SK-N-SH treated with all-trans-retinoic acid at 6 μM for 48 hours (cell line): ENCODE results near the gene CTTN.

ENCODE experiments used
- ATAC-seq: fragments of 200-7000 bp; cut with Tn5 transposase; 3 replicates; pipeline ENCODE4 v1.9.1; 2020; ENCODE audit warnings: mild to moderate bottlenecking, moderate library complexity
- ARNTL ChIP-seq: fragments of 450-650 bp; formaldehyde crosslinking; IDR thresholded peaks from 2 replicates; pipeline ENCODE4 v1.5.0; 2020; ENCODE audit warnings: low read depth, mild to moderate bottlenecking, moderate library complexity, borderline replicate concordance
- CREB5 ChIP-seq: fragments of 250-450 bp; sonication (Bioruptor Pico); IDR thresholded peaks from 2 replicates; pipeline ENCODE4 v1.5.1; 2020; ENCODE audit warnings: low read depth, mild to moderate bottlenecking, moderate library complexity
- CSDC2 ChIP-seq: fragments of 250-450 bp; sonication (Bioruptor Pico); IDR thresholded peaks from 2 replicates; pipeline ENCODE4 v1.5.0; 2020; ENCODE audit warnings: mild to moderate bottlenecking, moderate library complexity
- CSRNP3 ChIP-seq: fragments of 250-450 bp; sonication (Bioruptor Pico); IDR thresholded peaks from 2 replicates; pipeline ENCODE4 v1.5.1; 2021; ENCODE audit warnings: mild to moderate bottlenecking, moderate library complexity
- ESRRG ChIP-seq: fragments of 250-450 bp; sonication (Bioruptor Pico); IDR thresholded peaks from 2 replicates; pipeline ENCODE4 v1.6.1; 2021; ENCODE audit warnings: mild to moderate bottlenecking
- GLIS3 ChIP-seq: fragments of 250-450 bp; sonication (Bioruptor Pico); IDR thresholded peaks from 2 replicates; pipeline ENCODE4 v1.5.0; 2020; ENCODE audit warnings: mild to moderate bottlenecking, moderate library complexity
- ISL1 ChIP-seq: fragments of 250-450 bp; sonication (Bioruptor Pico); IDR thresholded peaks from 2 replicates; pipeline ENCODE4 v2.1.2; 2022; ENCODE audit warnings: mild to moderate bottlenecking, moderate library complexity
- OSR1 ChIP-seq: fragments of 250-450 bp; sonication (Bioruptor Pico); IDR thresholded peaks from 2 replicates; pipeline ENCODE4 v1.8.0; 2022; ENCODE audit warnings: moderate library complexity, mild to moderate bottlenecking, inconsistent platforms
- PATZ1 ChIP-seq: fragments of 250-450 bp; sonication (Bioruptor Pico); IDR thresholded peaks from 2 replicates; pipeline ENCODE4 v1.8.0; 2020; ENCODE audit warnings: mild to moderate bottlenecking, moderate library complexity, borderline replicate concordance
- POU6F1 ChIP-seq: fragments of 250-450 bp; sonication (Bioruptor Pico); IDR thresholded peaks from 2 replicates; pipeline ENCODE4 v1.8.0; 2021; ENCODE audit warnings: low read depth, mild to moderate bottlenecking, moderate library complexity, borderline replicate concordance
- PPARA ChIP-seq: fragments of 250-450 bp; sonication (Bioruptor Pico); IDR thresholded peaks from 2 replicates; pipeline ENCODE4 v1.5.0; 2020; ENCODE audit warnings: mild to moderate bottlenecking, borderline replicate concordance
- RARB ChIP-seq: fragments of 250-450 bp; sonication (Bioruptor Pico); IDR thresholded peaks from 2 replicates; pipeline ENCODE4 v1.8.0; 2021; ENCODE audit warnings: mild to moderate bottlenecking, moderate library complexity
- SNAI2 ChIP-seq: fragments of 250-450 bp; sonication (Bioruptor Pico); IDR thresholded peaks from 2 replicates; pipeline ENCODE4 v1.5.0; 2020; ENCODE audit warnings: mild to moderate bottlenecking, moderate library complexity
- TCF4 ChIP-seq: fragments of 250-450 bp; sonication (Bioruptor Pico); IDR thresholded peaks from 2 replicates; pipeline ENCODE4 v1.8.0; 2021; ENCODE audit warnings: mild to moderate bottlenecking, moderate library complexity, borderline replicate concordance
- TOX ChIP-seq: fragments of 250-450 bp; sonication (Bioruptor Pico); IDR thresholded peaks from 2 replicates; pipeline ENCODE4 v1.8.0; 2021; ENCODE audit warnings: mild to moderate bottlenecking, moderate library complexity, borderline replicate concordance
- TSHZ2 ChIP-seq: fragments of 250-450 bp; sonication (Bioruptor Pico); IDR thresholded peaks from 2 replicates; pipeline ENCODE4 v1.5.0; 2020; ENCODE audit warnings: mild to moderate bottlenecking, moderate library complexity
- ZC3H10 ChIP-seq: fragments of 250-450 bp; sonication (Bioruptor Pico); IDR thresholded peaks from 2 replicates; pipeline ENCODE4 v1.5.1; 2021; ENCODE audit warnings: mild to moderate bottlenecking, moderate library complexity
- ZFP3 ChIP-seq: fragments of 250-450 bp; sonication (Bioruptor Pico); IDR thresholded peaks from 2 replicates; pipeline ENCODE4 v1.5.0; 2020; ENCODE audit warnings: mild to moderate bottlenecking, moderate library complexity
- ZFP30 ChIP-seq: fragments of 450-650 bp; formaldehyde crosslinking; IDR thresholded peaks from 2 replicates; pipeline ENCODE4 v1.5.0; 2022; ENCODE audit warnings: mild to moderate bottlenecking, moderate library complexity
- ZNF565 ChIP-seq: fragments of 450-650 bp; formaldehyde crosslinking; conservative IDR thresholded peaks from 2 replicates; pipeline ENCODE4 v1.5.0; 2020; ENCODE audit warnings: low read depth, mild to moderate bottlenecking, moderate library complexity
- ZNF70 ChIP-seq: fragments of 450-650 bp; formaldehyde crosslinking; IDR thresholded peaks from 2 replicates; pipeline ENCODE4 v1.5.0; 2020; ENCODE audit warnings: mild to moderate bottlenecking, moderate library complexity
- ZNF8 ChIP-seq: fragments of 450-650 bp; formaldehyde crosslinking; IDR thresholded peaks from 2 replicates; pipeline ENCODE4 v1.5.0; 2020; ENCODE audit warnings: mild to moderate bottlenecking, moderate library complexity

Gene CTTN

GRCh38 chr11:70420496-70420895 lies 22.2 kb downstream of the CTTN start:
- no peak for TF ChIP-seq CSRNP3 (CRISPR knock-in tag)
- no peak for TF ChIP-seq ARNTL
- no peak for TF ChIP-seq SNAI2
- no peak for TF ChIP-seq PATZ1
- TF ChIP-seq ESRRG (CRISPR knock-in tag), result no peak
- TF ChIP-seq CREB5, result no peak
- TF ChIP-seq ZNF565 (CRISPR knock-in tag), result no peak
- TF ChIP-seq ISL1 (CRISPR knock-in tag), result no peak
- TF ChIP-seq TOX (CRISPR knock-in tag), result no peak
- TF ChIP-seq ZFP30, result no peak
- TF ChIP-seq ZNF70 (CRISPR knock-in tag), result no peak
- no peak for TF ChIP-seq CSDC2 (CRISPR knock-in tag)
- no peak for TF ChIP-seq TSHZ2 (CRISPR knock-in tag)
- TF ChIP-seq RARB (CRISPR knock-in tag), result no peak
- no peak for TF ChIP-seq TCF4
- no peak for ATAC-seq

- no peak for ATAC-seq
- TF ChIP-seq ZFP30 (no peak), OSR1 (CRISPR knock-in tag) (no peak), CSRNP3 (CRISPR knock-in tag) (no peak), CSDC2 (CRISPR knock-in tag) (no peak), ESRRG (CRISPR knock-in tag) (no peak), SNAI2 (no peak), PPARA (CRISPR knock-in tag) (no peak), ZFP3 (no peak), ZNF70 (CRISPR knock-in tag) (no peak), TSHZ2 (CRISPR knock-in tag) (no peak), RARB (CRISPR knock-in tag) (no peak), GLIS3 (CRISPR knock-in tag) (no peak), ZC3H10 (CRISPR knock-in tag) (no peak), TOX (CRISPR knock-in tag) (no peak), ARNTL (no peak), PATZ1 (no peak), ISL1 (CRISPR knock-in tag) (no peak), POU6F1 (CRISPR knock-in tag) (no peak), CREB5 (no peak), ZNF8 (CRISPR knock-in tag) (no peak)
Observed at GRCh38 chr11:70421123-70421522, 22.8 kb downstream of the CTTN start.
